ENCODE measurements around the gene ABHD16A. TPM values are rescaled to one million over a fixed set of nuclear protein-coding genes. Genes with fewer than 3 reads are reported as not detected.

The ABHD16A gene
- total RNA-seq, 1 donor from 2014 or later, result 45.7 TPM

- DNase-seq (ENCODE audit: low spot score), result no peak
- peak overlapping the region; percentile 91 for H3K4me3 Mint-ChIP-seq
- H3K9me3 Mint-ChIP-seq, result no peaks in the 10 kb centered on the region
- intact Hi-C loops (cut with micrococcal nuclease), result no loop called here
- H3K27ac Mint-ChIP-seq, result peak overlapping the region; percentile 76
- peaks cover 78% of the 10 kb centered on the region for H3K4me1 Mint-ChIP-seq (ENCODE audit: low read depth)
- H3K27me3 Mint-ChIP-seq (ENCODE audit: insufficient read depth), result no peaks in the 10 kb centered on the region
- peaks cover 50% of the 10 kb centered on the region for H3K36me3 Mint-ChIP-seq (ENCODE audit: low read depth)
These were observed 44.0 kb downstream of the ABHD16A start for GRCh38 chr6:31658983-31659648.

- H3K36me3 Mint-ChIP-seq (ENCODE audit: low read depth), result peaks cover 43% of the 10 kb centered on the region
- H3K4me3 Mint-ChIP-seq, result peak overlapping the region; percentile 91
- intact Hi-C loops (cut with micrococcal nuclease), result no loop called here
These were observed 44.9 kb downstream of the ABHD16A start for GRCh38 chr6:31658158-31658688.

GRCh38 chr6:31657406-31658157 is 45.5 kb downstream of the ABHD16A start:
- no peaks in the 10 kb centered on the region for H3K27me3 Mint-ChIP-seq (ENCODE audit: insufficient read depth)
- intact Hi-C loops (cut with micrococcal nuclease), result no loop called here
- DNase-seq (ENCODE audit: low spot score), result peak; percentile 29
- H3K4me1 Mint-ChIP-seq (ENCODE audit: low read depth), result peaks cover 66% of the 10 kb centered on the region
- peaks cover 38% of the 10 kb centered on the region for H3K36me3 Mint-ChIP-seq (ENCODE audit: low read depth)
- H3K9me3 Mint-ChIP-seq, result no peaks in the 10 kb centered on the region
- H3K4me3 Mint-ChIP-seq, result peak overlapping the region; percentile 91
- H3K27ac Mint-ChIP-seq, result peak overlapping the region; percentile 24

More at GRCh38 chr6:31658158-31658688, 44.9 kb downstream of the ABHD16A start:
- H3K27ac Mint-ChIP-seq, result peak overlapping the region; percentile 68
- no peak for DNase-seq (ENCODE audit: low spot score)
- no peaks in the 10 kb centered on the region for H3K9me3 Mint-ChIP-seq
- peaks cover 69% of the 10 kb centered on the region for H3K4me1 Mint-ChIP-seq (ENCODE audit: low read depth)
- no peaks in the 10 kb centered on the region for H3K27me3 Mint-ChIP-seq (ENCODE audit: insufficient read depth)

- intact Hi-C loops (cut with micrococcal nuclease), result no loop called here
- H3K27me3 Mint-ChIP-seq (ENCODE audit: insufficient read depth), result no peaks in the 10 kb centered on the region
- H3K27ac Mint-ChIP-seq, result peak within 1 kb of the TSS; percentile 62
- H3K9me3 Mint-ChIP-seq, result no peaks in the 10 kb centered on the region
- H3K4me3 Mint-ChIP-seq, result no peak within 1 kb of the TSS
- peaks cover 35% of the 10 kb centered on the region for H3K36me3 Mint-ChIP-seq (ENCODE audit: low read depth)
- DNase-seq (ENCODE audit: low spot score), result no peak
- H3K4me1 Mint-ChIP-seq (ENCODE audit: low read depth), result peaks cover 62% of the 10 kb centered on the region
These were observed 47.5 kb downstream of the ABHD16A start, which contains the start of gene APOM for GRCh38 chr6:31655349-31656237. Gene APOM (plus strand): TSS chr6:31655894. CDS start chr6:31655967, 73 bp downstream.

GRCh38 chr6:31654574-31655348 is 48.4 kb downstream of the ABHD16A start:
- intact Hi-C loops (cut with micrococcal nuclease), result loop anchor here (5.0 kb wide), 1 partner anchor 1188 kb away; the partner anchor contains the start of gene PSMB8
- H3K4me3 Mint-ChIP-seq, result peak overlapping the region; percentile 15
- no peaks in the 10 kb centered on the region for H3K9me3 Mint-ChIP-seq
- H3K27ac Mint-ChIP-seq, result no peak overlapping the region
- H3K27me3 Mint-ChIP-seq (ENCODE audit: insufficient read depth), result no peaks in the 10 kb centered on the region
- DNase-seq (ENCODE audit: low spot score), result no peak
- H3K4me1 Mint-ChIP-seq (ENCODE audit: low read depth), result peaks cover 57% of the 10 kb centered on the region
- H3K36me3 Mint-ChIP-seq (ENCODE audit: low read depth), result peaks cover 31% of the 10 kb centered on the region

GRCh38 chr6:31652925-31653724 is 50.0 kb downstream of the ABHD16A start:
- intact Hi-C loops (cut with micrococcal nuclease), result loop anchor here (1.0 to 5.0 kb wide), 15 partner anchors 7 to 1189 kb away; partner anchors contain the start of genes ABHD16A, C6orf47, DDX39B and HSPA1B
- peaks cover 36% of the 10 kb centered on the region for H3K36me3 Mint-ChIP-seq (ENCODE audit: low read depth)
- H3K4me1 Mint-ChIP-seq (ENCODE audit: low read depth), result peaks cover 48% of the 10 kb centered on the region
- no peaks in the 10 kb centered on the region for H3K27me3 Mint-ChIP-seq (ENCODE audit: insufficient read depth)
- peak overlapping the region; percentile 93 for H3K4me3 Mint-ChIP-seq
- H3K27ac Mint-ChIP-seq, result peak overlapping the region; percentile 100
- peak; percentile 81 for DNase-seq (ENCODE audit: low spot score)
- H3K9me3 Mint-ChIP-seq, result no peaks in the 10 kb centered on the region

GRCh38 chr6:31651602-31652191 is 51.4 kb downstream of the ABHD16A start:
- H3K36me3 Mint-ChIP-seq (ENCODE audit: low read depth), result peaks cover 42% of the 10 kb centered on the region
- intact Hi-C loops (cut with micrococcal nuclease), result loop anchor here (1.0 to 5.0 kb wide), 15 partner anchors 9 to 1191 kb away; partner anchors contain the start of genes ABHD16A, C6orf47, DDX39B and HSPA1B
- H3K4me1 Mint-ChIP-seq (ENCODE audit: low read depth), result peaks cover 37% of the 10 kb centered on the region
- peak overlapping the region; percentile 100 for H3K27ac Mint-ChIP-seq
- DNase-seq (ENCODE audit: low spot score), result no peak
- no peaks in the 10 kb centered on the region for H3K9me3 Mint-ChIP-seq
- no peaks in the 10 kb centered on the region for H3K27me3 Mint-ChIP-seq (ENCODE audit: insufficient read depth)
- peak overlapping the region; percentile 93 for H3K4me3 Mint-ChIP-seq

GRCh38 chr6:31645325-31645724 is 57.8 kb downstream of the ABHD16A start:
- Mint-ChIP-seq H3K4me3 (no peak overlapping the region), H3K9me3 (no peaks in the 10 kb centered on the region), H3K27me3 (ENCODE audit: insufficient read depth) (no peaks in the 10 kb centered on the region), H3K27ac (no peak overlapping the region), H3K4me1 (ENCODE audit: low read depth) (peaks cover 13% of the 10 kb centered on the region), H3K36me3 (ENCODE audit: low read depth) (peaks cover 55% of the 10 kb centered on the region)
- intact Hi-C loops (cut with micrococcal nuclease), result no loop called here
- DNase-seq (ENCODE audit: low spot score), result no peak

GRCh38 chr6:31643818-31644454 is 59.2 kb downstream of the ABHD16A start:
- H3K9me3 Mint-ChIP-seq, result no peaks in the 10 kb centered on the region
- H3K27ac Mint-ChIP-seq, result no peak overlapping the region
- no peak for DNase-seq (ENCODE audit: low spot score)

GRCh38 chr6:31642798-31643570 is 60.1 kb downstream of the ABHD16A start:
- no peak overlapping the region for H3K27ac Mint-ChIP-seq
- no peaks in the 10 kb centered on the region for H3K27me3 Mint-ChIP-seq (ENCODE audit: insufficient read depth)
- no peaks in the 10 kb centered on the region for H3K9me3 Mint-ChIP-seq
- DNase-seq (ENCODE audit: low spot score), result no peak
- peaks cover 10% of the 10 kb centered on the region for H3K4me1 Mint-ChIP-seq (ENCODE audit: low read depth)
- H3K36me3 Mint-ChIP-seq (ENCODE audit: low read depth), result peaks cover 53% of the 10 kb centered on the region
- H3K4me3 Mint-ChIP-seq, result no peak overlapping the region
- intact Hi-C loops (cut with micrococcal nuclease), result no loop called here

More at GRCh38 chr6:31643818-31644454, 59.2 kb downstream of the ABHD16A start:
- H3K4me1 Mint-ChIP-seq (ENCODE audit: low read depth), result peaks cover 7% of the 10 kb centered on the region
- H3K4me3 Mint-ChIP-seq, result no peak overlapping the region
- peaks cover 52% of the 10 kb centered on the region for H3K36me3 Mint-ChIP-seq (ENCODE audit: low read depth)
- no peaks in the 10 kb centered on the region for H3K27me3 Mint-ChIP-seq (ENCODE audit: insufficient read depth)
- intact Hi-C loops (cut with micrococcal nuclease), result no loop called here
